CD4-positive, alpha-beta T cell treated with Interleukin-12 subunit alpha and Interleukin-12 subunit beta, for 1 hour (primary cell): ENCODE data around the gene ASTN1.

Source experiments
- DNase-seq: peaks from one replicate; pipeline ENCODE4 v3.0.0-alpha.2; 2020

Gene ASTN1

DNA sequence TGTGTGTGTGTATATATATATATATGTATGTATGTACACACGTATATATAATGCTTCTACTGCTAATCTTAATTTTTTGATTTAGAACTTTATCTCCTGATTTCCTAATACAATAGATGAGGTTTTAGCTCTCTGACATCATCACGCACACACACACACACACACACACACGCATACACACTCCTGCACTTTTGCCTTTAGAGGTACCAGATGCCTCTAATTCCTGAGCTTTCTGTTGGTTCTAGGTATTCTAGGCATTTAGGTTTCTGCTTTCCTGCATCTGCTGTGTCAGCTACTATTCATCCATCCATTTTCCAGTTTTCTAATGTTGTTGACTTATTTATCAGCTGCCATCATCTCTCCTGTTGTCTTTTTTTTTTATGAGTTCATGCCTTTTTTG, 348.3 kb downstream of the ASTN1 start:
- no peak for DNase-seq

DNA sequence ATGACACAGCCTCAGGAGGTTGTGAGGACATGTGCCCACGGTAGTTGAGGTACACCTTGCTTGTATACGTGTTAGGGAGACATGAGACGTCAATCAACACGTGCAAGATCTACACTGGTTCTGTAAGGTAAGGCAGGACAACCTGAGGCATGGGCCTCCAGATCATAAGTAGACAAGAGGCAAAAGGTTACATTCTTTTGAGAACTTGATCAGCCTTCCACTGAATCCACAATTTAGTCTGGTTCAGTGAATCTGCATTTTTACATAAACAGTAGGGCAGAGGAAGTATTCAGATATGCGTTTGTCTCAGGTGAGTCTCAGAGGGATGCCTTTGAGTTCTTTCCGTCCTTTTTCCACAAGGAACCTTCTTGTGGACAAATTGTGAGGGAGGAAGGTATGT, 348.9 kb downstream of the ASTN1 start:
- no peak for DNase-seq

DNA sequence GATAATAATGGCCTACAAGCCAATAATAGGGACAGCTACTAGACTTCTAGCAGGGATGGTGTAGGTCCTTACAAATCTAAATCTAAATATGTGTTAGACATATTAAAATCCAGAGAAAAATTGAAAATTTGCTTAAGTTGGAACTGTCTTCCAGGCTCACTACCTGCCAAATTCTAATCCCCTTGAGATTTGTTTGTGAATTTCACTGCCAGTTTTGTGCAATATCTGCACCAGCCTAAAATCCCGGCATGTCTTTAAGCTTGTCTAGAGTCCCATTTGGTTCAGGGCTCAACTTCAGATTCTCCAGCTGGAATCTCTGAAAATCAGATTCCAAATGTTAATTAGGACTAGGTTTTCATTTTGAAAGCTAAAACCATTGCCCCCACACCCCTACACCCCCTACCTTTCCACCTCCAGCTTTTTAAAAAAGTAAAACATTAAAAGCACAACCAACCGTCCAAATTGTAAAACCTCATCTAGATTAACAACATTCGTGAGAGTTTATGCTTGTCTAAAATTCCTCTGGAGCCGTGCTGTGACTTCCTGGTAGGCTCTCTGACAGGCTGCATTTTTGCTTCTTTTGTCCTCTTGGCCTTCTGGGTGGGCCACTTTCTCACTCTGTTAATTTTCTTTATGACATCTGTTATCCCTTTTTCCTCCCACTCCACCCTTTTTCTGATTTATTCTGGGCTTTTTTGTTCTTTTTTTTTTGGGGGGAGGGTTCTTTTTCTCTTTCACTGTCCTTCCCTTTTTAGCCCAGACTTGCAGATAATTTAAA, 352.8 kb downstream of the ASTN1 start:
- no peak for DNase-seq

DNA sequence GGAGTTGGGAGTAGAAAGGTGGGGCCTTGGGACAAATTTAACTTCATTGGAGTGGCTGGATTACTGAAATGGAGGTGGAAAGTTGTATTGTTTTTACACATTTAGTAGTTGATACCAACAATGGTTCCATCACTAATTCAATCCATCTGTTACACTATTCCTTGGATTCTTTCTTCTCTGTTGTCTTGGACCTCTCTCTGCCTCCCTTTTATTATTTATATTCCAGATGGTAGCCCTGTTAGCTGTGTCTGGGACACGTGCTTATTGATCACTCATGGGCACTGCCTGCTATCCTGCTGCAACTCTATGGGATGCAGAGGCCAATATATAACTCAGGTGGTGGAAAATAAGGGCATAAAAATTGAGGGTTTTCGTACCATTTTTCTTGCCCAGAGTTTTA, 355.2 kb downstream of the ASTN1 start:
- no peak for DNase-seq
